H9 (cell line): ENCODE data around the gene ABLIM1. TPM values are rescaled to one million over a fixed set of nuclear protein-coding genes. Genes with fewer than 3 reads are reported as not detected.

Experiments
- DNase-seq: peaks from one replicate; pipeline ENCODE4 v3.0.0-alpha.2; 2017
- H2AFZ ChIP-seq: one replicate; pipeline ENCODE4 v1.6.1; 2013; ENCODE audit warnings: mild to moderate bottlenecking, low read length, control low read depth, moderate library complexity
- H2AK5ac ChIP-seq: 2 replicates; pipeline ENCODE4 v1.6.1; 2013; ENCODE audit warnings: low read length, control low read depth, mixed read lengths; ENCODE audit not compliant: insufficient read length
- H2BK120ac ChIP-seq: one replicate; pipeline ENCODE4 v1.6.1; 2013; ENCODE audit warnings: low read depth, mild to moderate bottlenecking, low read length, control low read depth, inconsistent platforms; ENCODE audit not compliant: poor library complexity, severe bottlenecking
- H2BK12ac ChIP-seq: 2 replicates; pipeline ENCODE4 v1.6.1; 2013; ENCODE audit warnings: low read length, control low read depth, mixed read lengths, low read depth; ENCODE audit not compliant: insufficient read length
- H2BK15ac ChIP-seq: 2 replicates; pipeline ENCODE4 v1.6.1; 2013; ENCODE audit warnings: low read depth, low read length, control low read depth
- H2BK20ac ChIP-seq: one replicate; pipeline ENCODE4 v1.6.1; 2013; ENCODE audit warnings: low read depth, mild to moderate bottlenecking, low read length, control low read depth, inconsistent platforms; ENCODE audit not compliant: poor library complexity, severe bottlenecking
- H2BK5ac ChIP-seq: 2 replicates; pipeline ENCODE4 v1.6.1; 2013; ENCODE audit warnings: low read length, control low read depth, mixed read lengths; ENCODE audit not compliant: insufficient read length
- H3K14ac ChIP-seq: 2 replicates; pipeline ENCODE4 v1.6.1; 2013; ENCODE audit warnings: low read length, control low read depth; ENCODE audit not compliant: insufficient read depth
- H3K18ac ChIP-seq: 2 replicates; pipeline ENCODE4 v1.6.1; 2013; ENCODE audit warnings: low read depth, mild to moderate bottlenecking, mixed read lengths, low read length, control low read depth; ENCODE audit not compliant: insufficient read length
- H3K23ac ChIP-seq: 2 replicates; pipeline ENCODE4 v1.6.1; 2013; ENCODE audit warnings: low read length, control low read depth, mixed read lengths, low read depth; ENCODE audit not compliant: insufficient read length
- H3K23me2 ChIP-seq: 2 replicates; pipeline ENCODE4 v1.6.1; 2013; ENCODE audit warnings: low read depth, mild to moderate bottlenecking, mixed read lengths, low read length, control low read depth; ENCODE audit not compliant: insufficient read length, poor library complexity, severe bottlenecking
- H3K27ac ChIP-seq: 2 replicates; pipeline ENCODE4 v1.5.1; 2013; ENCODE audit warnings: low read length, control low read depth, mixed read lengths, low read depth; ENCODE audit not compliant: insufficient read length
- H3K27me3 ChIP-seq: 2 replicates; pipeline ENCODE4 v1.6.1; 2013; ENCODE audit warnings: low read length, control low read depth, inconsistent platforms; ENCODE audit not compliant: insufficient read depth
- H3K4ac ChIP-seq: 2 replicates; pipeline ENCODE4 v1.6.1; 2013; ENCODE audit warnings: low read depth, mild to moderate bottlenecking, control low read depth, inconsistent platforms, low read length, moderate library complexity
- H3K4me1 ChIP-seq: 2 replicates; pipeline ENCODE4 v1.6.1; 2013; ENCODE audit warnings: low read length, control low read depth, inconsistent platforms; ENCODE audit not compliant: insufficient read depth
- H3K4me2 ChIP-seq: 2 replicates; pipeline ENCODE4 v1.6.1; 2013; ENCODE audit warnings: low read length, control low read depth, mixed read lengths; ENCODE audit not compliant: insufficient read length, insufficient read depth
- H3K56ac ChIP-seq: 2 replicates; pipeline ENCODE4 v1.6.1; 2013; ENCODE audit warnings: low read depth, mild to moderate bottlenecking, mixed read lengths, low read length, control low read depth; ENCODE audit not compliant: insufficient read length
- H3K79me1 ChIP-seq: 2 replicates; pipeline ENCODE4 v1.6.1; 2013; ENCODE audit warnings: low read depth, mild to moderate bottlenecking, moderate library complexity, low read length, control low read depth, inconsistent platforms; ENCODE audit not compliant: insufficient read depth, poor library complexity, severe bottlenecking
- H3K79me2 ChIP-seq: 2 replicates; pipeline ENCODE4 v1.6.1; 2013; ENCODE audit warnings: low read length, control low read depth, inconsistent platforms; ENCODE audit not compliant: insufficient read depth
- H3K9ac ChIP-seq: 2 replicates; pipeline ENCODE4 v1.6.1; 2013; ENCODE audit warnings: low read length, control low read depth, mixed read lengths; ENCODE audit not compliant: insufficient read length; ENCODE audit errors: extremely low read depth
- H3K9me3 ChIP-seq: one replicate; pipeline ENCODE4 v1.6.1; 2013; ENCODE audit warnings: low read depth, low read length, inconsistent platforms; ENCODE audit not compliant: control insufficient read depth
- H3T11ph ChIP-seq: one replicate; pipeline ENCODE4 v1.6.1; 2013; ENCODE audit warnings: mild to moderate bottlenecking, low read length, control low read depth, inconsistent platforms
- H4K20me1 ChIP-seq: one replicate; pipeline ENCODE4 v1.6.1; 2013; ENCODE audit not compliant: control insufficient read depth, insufficient read length, insufficient read depth
- H4K5ac ChIP-seq: 2 replicates; pipeline ENCODE4 v1.6.1; 2013; ENCODE audit warnings: low read depth, mild to moderate bottlenecking, mixed read lengths, low read length, control low read depth; ENCODE audit not compliant: insufficient read length
- H4K8ac ChIP-seq: replicated peaks from 2 replicates; pipeline ENCODE4 v1.6.1; 2013; ENCODE audit warnings: low read length, control low read depth, mixed read lengths, low read depth; ENCODE audit not compliant: insufficient read length
- H4K91ac ChIP-seq: 2 replicates; pipeline ENCODE4 v1.6.1; 2013; ENCODE audit warnings: low read depth, mild to moderate bottlenecking, moderate library complexity, mixed read lengths, low read length, control low read depth; ENCODE audit not compliant: insufficient read length
- H3K27ac Mint-ChIP-seq, 3 experiments: 2 replicates in 2 of 3; 3 replicates in 1 of 3; pipeline ENCODE4 v1.8.0; 2020 to 2021; ENCODE audit warnings: mixed read lengths in 3 of 3, mild to moderate bottlenecking in 1 of 3, moderate library complexity in 1 of 3
- H3K27me3 Mint-ChIP-seq: 2 replicates; pipeline ENCODE4 v1.8.0; 2021; ENCODE audit warnings: low read depth, mild to moderate bottlenecking, moderate library complexity, mixed read lengths
- H3K36me3 Mint-ChIP-seq, 3 experiments: 2 replicates in 2 of 3; 3 replicates in 1 of 3; pipeline ENCODE4 v1.8.0; 2020 to 2021; ENCODE audit warnings: low read depth in 3 of 3, mixed read lengths in 3 of 3; ENCODE audit not compliant: insufficient read depth in 1 of 3
- H3K4me1 Mint-ChIP-seq, 2 experiments: 2 replicates each; pipeline ENCODE4 v1.8.0; 2020; ENCODE audit warnings: mixed read lengths in 2 of 2
- H3K4me3 Mint-ChIP-seq, 2 experiments: 2 replicates in 1 of 2; 3 replicates in 1 of 2; pipeline ENCODE4 v1.8.0; 2020 to 2021; ENCODE audit warnings: mild to moderate bottlenecking in 2 of 2, mixed read lengths in 2 of 2, moderate library complexity in 1 of 2
- H3K9me3 Mint-ChIP-seq, 2 experiments: 2 replicates in 1 of 2; 3 replicates in 1 of 2; pipeline ENCODE4 v1.8.0; 2020; ENCODE audit warnings: mild to moderate bottlenecking in 2 of 2, mixed read lengths in 2 of 2, moderate library complexity in 1 of 2
- CTCF ChIP-seq: fragments of 200-600 bp; sonication (generic); conservative IDR thresholded peaks from 3 replicates; pipeline ENCODE4 v1.8.0; 2021; ENCODE audit warnings: antibody characterized with exemption, mild to moderate bottlenecking
- WGBS: extraction: QIAGEN DNeasy Blood & Tissue Kit; methylation state at CpG from one replicate; pipeline ENCODE4 v1.1.7; 2013; ENCODE audit warnings: missing lambda C conversion rate, low lambda C conversion rate, mixed read lengths; ENCODE audit not compliant: insufficient read length; ENCODE audit errors: extremely low coverage; 5-methylcytosine and 5-hydroxymethylcytosine counted together
- total RNA-seq: library from RNA; stranded (reverse); gene quantifications from 2 replicates; pipeline ENCODE4 v1.2.1, GENCODE V29; 2021

ABLIM1 gene
- total RNA-seq, 1 experiment from 2014 or later = 32.1 TPM

DNA sequence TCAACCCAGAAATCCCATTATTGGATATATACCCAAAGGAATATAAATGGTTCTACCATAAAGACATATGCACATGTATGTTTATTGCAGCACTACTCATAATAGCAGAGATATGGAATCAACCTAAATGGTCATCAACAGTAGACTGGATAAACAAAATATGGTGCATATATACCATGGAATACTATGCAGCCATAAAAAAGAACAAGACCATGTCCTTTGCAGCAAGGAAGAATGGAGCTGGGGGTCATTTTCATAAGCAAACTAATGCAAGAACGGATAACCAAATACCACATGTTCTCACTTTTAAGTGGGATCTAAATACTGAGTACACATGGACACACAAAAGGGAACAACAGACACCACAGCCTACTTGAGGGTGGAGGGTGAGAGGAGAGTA is 251.6 kb downstream of the ABLIM1 start:
- DNase-seq = no peak
- peaks cover 66% of the 10 kb centered on the region for H3K27me3 Mint-ChIP-seq
- Histone ChIP-seq H2AFZ (no peak overlapping the region), H3K4me2 (no peak overlapping the region), H3K14ac (no peak overlapping the region), H4K5ac (no peak overlapping the region), H3K79me2 (no peaks in the 10 kb centered on the region), H3T11ph (no peak overlapping the region), H3K27ac (no peak overlapping the region), H4K8ac (no peak overlapping the region), H2BK12ac (no peak overlapping the region), H2BK120ac (no peak overlapping the region), H2BK15ac (no peak overlapping the region), H3K4ac (no peak overlapping the region), H3K23ac (no peak overlapping the region), H2BK5ac (no peak overlapping the region), H3K27me3 (no peaks in the 10 kb centered on the region; the same call in 1 of the 2 replicates), H3K9me3 (no peaks in the 10 kb centered on the region), H3K23me2 (peaks cover 24% of the 10 kb centered on the region), H3K9ac (no peak overlapping the region), H2AK5ac (no peak overlapping the region), H3K79me1 (no peaks in the 10 kb centered on the region), H2BK20ac (no peak overlapping the region), H3K56ac (no peak overlapping the region), H4K20me1 (no peaks in the 10 kb centered on the region), H3K18ac (no peak overlapping the region), H4K91ac (no peak overlapping the region), H3K4me1 (peaks cover 5% of the 10 kb centered on the region; the same call in 1 of the 2 replicates)
- H3K9me3 Mint-ChIP-seq = peaks cover 2 to 5% of the 10 kb centered on the region in 2 experiments; a peak in 2 of 5 replicates
- WGBS = no CpG with 5 or more reads among the region's 1 CpG
- H3K4me3 Mint-ChIP-seq = no peak overlapping the region
- no peak overlapping the region for H3K27ac Mint-ChIP-seq
- H3K4me1 Mint-ChIP-seq = peaks cover 31 to 36% of the 10 kb centered on the region in 2 experiments
- no peak for TF ChIP-seq CTCF
- H3K36me3 Mint-ChIP-seq = no peaks in the 10 kb centered on the region
